Astrocyte (in vitro differentiated cells and primary cell): ENCODE measurements around the gene GTF3C1. TPM values are rescaled to one million over a fixed set of nuclear protein-coding genes. Genes with fewer than 3 reads are reported as not detected.

ENCODE experiments used
- DNase-seq: peaks from one replicate; pipeline ENCODE4 v3.0.0-alpha.2; 2010; ENCODE audit warnings: low read depth
- FAIRE-seq: peaks from 2 replicates; lab custom pipeline; 2011; peaks lifted over from hg19 to GRCh38; lab: Jason Lieb, UNC
- H2AFZ ChIP-seq: 2 replicates; pipeline ENCODE4 v1.6.0; 2012; ENCODE audit warnings: low read depth, low read length, inconsistent platforms
- H3K27ac ChIP-seq: 2 replicates; pipeline ENCODE4 v1.5.1; 2011; ENCODE audit warnings: low read depth, low read length, inconsistent platforms
- H3K27me3 ChIP-seq: 2 replicates; pipeline ENCODE4 v1.6.0; 2011; ENCODE audit warnings: low read length, inconsistent platforms; ENCODE audit not compliant: insufficient read depth
- H3K36me3 ChIP-seq: 2 replicates; pipeline ENCODE4 v1.5.1; 2011; ENCODE audit warnings: low read length, inconsistent platforms; ENCODE audit not compliant: insufficient read depth
- H3K4me1 ChIP-seq: 2 replicates; pipeline ENCODE4 v1.5.1; 2011; ENCODE audit warnings: low read length, inconsistent platforms; ENCODE audit not compliant: insufficient read depth
- H3K4me2 ChIP-seq: 2 replicates; pipeline ENCODE4 v1.6.0; 2012; ENCODE audit warnings: low read length, inconsistent platforms
- H3K4me3 ChIP-seq: 2 replicates; pipeline ENCODE4 v1.5.1; 2011; ENCODE audit warnings: low read depth, mild to moderate bottlenecking, low read length, inconsistent platforms; ENCODE audit not compliant: insufficient read depth
- H3K79me2 ChIP-seq: 2 replicates; pipeline ENCODE4 v1.6.0; 2012; ENCODE audit warnings: mild to moderate bottlenecking, low read length, inconsistent platforms; ENCODE audit not compliant: insufficient read depth
- H3K9ac ChIP-seq: 2 replicates; pipeline ENCODE4 v1.6.0; 2012; ENCODE audit warnings: mild to moderate bottlenecking, low read length, inconsistent platforms
- H3K9me3 ChIP-seq: 2 replicates; pipeline ENCODE4 v1.5.1; 2012; ENCODE audit warnings: low read depth, mild to moderate bottlenecking, low read length, inconsistent platforms; ENCODE audit not compliant: insufficient read depth
- H4K20me1 ChIP-seq: 2 replicates; pipeline ENCODE4 v1.6.0; 2012; ENCODE audit warnings: low read length, inconsistent platforms; ENCODE audit not compliant: insufficient read depth
- H3K27ac Mint-ChIP-seq: one replicate; pipeline ENCODE4 v1.8.0; 2021; ENCODE audit warnings: mild to moderate bottlenecking, mixed read lengths; ENCODE audit not compliant: unreplicated experiment
- H3K27me3 Mint-ChIP-seq: one replicate; pipeline ENCODE4 v1.8.0; 2021; ENCODE audit warnings: low read depth, mixed read lengths; ENCODE audit not compliant: unreplicated experiment
- H3K36me3 Mint-ChIP-seq: one replicate; pipeline ENCODE4 v1.8.0; 2021; ENCODE audit warnings: low read depth, mixed read lengths; ENCODE audit not compliant: unreplicated experiment
- H3K4me1 Mint-ChIP-seq: one replicate; pipeline ENCODE4 v1.8.0; 2021; ENCODE audit warnings: low read depth, mixed read lengths; ENCODE audit not compliant: unreplicated experiment
- H3K4me3 Mint-ChIP-seq: one replicate; pipeline ENCODE4 v1.8.0; 2021; ENCODE audit warnings: mild to moderate bottlenecking, moderate library complexity, mixed read lengths; ENCODE audit not compliant: unreplicated experiment
- H3K9me3 Mint-ChIP-seq: one replicate; pipeline ENCODE4 v1.8.0; 2021; ENCODE audit warnings: mild to moderate bottlenecking, mixed read lengths; ENCODE audit not compliant: unreplicated experiment
- CTCF ChIP-seq: IDR thresholded peaks from 2 replicates; pipeline ENCODE4 v1.5.1; 2011; ENCODE audit warnings: low read depth, mild to moderate bottlenecking, inconsistent platforms, low read length, moderate library complexity; ENCODE audit not compliant: insufficient read depth
- EZH2 ChIP-seq: IDR thresholded peaks from 2 replicates; pipeline ENCODE4 v1.6.1; 2012; ENCODE audit warnings: mild to moderate bottlenecking, low read length, inconsistent platforms; ENCODE audit not compliant: insufficient read depth
- total RNA-seq: library from RNA; stranded (reverse); gene quantifications from 2 replicates; pipeline ENCODE4 v1.2.1, GENCODE V29; 2021

The GTF3C1 gene
- total RNA-seq, 1 donor from 2014 or later = 103 TPM

DNA sequence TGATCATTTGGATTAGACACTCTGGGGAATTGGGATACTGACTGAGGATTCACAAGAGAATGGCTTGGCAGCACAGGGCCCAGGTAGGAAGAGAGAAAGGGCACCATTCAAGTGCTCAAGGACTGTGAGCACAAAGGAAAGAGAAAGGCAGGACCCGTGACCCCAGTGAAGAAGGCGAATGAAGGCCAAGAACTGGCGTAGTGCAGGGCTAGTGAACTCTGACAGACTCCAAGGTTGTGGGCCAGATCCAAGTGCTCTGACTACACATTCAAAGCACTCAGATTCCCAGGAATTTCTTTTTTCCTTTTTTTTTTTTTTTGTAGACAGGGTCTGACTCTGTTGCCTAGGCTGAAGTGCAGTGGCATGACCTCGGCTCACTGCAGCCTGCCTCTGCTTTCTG lies 5.0 kb downstream of the GTF3C1 start:
- Histone ChIP-seq H3K4me3 (no peak overlapping the region), H4K20me1 (peaks cover 83% of the 10 kb centered on the region), H2AFZ (no peak overlapping the region), H3K4me1 (peaks cover 21% of the 10 kb centered on the region), H3K4me2 (no peak overlapping the region), H3K36me3 (peaks cover 47% of the 10 kb centered on the region), H3K9ac (no peak overlapping the region), H3K9me3 (no peaks in the 10 kb centered on the region), H3K27ac (no peak overlapping the region), H3K79me2 (peaks cover 51% of the 10 kb centered on the region), H3K27me3 (no peaks in the 10 kb centered on the region)
- TF ChIP-seq EZH2 = no peak
- TF ChIP-seq CTCF = no peak
- Mint-ChIP-seq H3K36me3 (peaks cover 22% of the 10 kb centered on the region), H3K27me3 (no peaks in the 10 kb centered on the region), H3K4me1 (peaks cover 21% of the 10 kb centered on the region), H3K9me3 (no peaks in the 10 kb centered on the region), H3K27ac (no peak overlapping the region), H3K4me3 (no peak overlapping the region)
- FAIRE-seq = no peak
- DNase-seq = no peak

DNA sequence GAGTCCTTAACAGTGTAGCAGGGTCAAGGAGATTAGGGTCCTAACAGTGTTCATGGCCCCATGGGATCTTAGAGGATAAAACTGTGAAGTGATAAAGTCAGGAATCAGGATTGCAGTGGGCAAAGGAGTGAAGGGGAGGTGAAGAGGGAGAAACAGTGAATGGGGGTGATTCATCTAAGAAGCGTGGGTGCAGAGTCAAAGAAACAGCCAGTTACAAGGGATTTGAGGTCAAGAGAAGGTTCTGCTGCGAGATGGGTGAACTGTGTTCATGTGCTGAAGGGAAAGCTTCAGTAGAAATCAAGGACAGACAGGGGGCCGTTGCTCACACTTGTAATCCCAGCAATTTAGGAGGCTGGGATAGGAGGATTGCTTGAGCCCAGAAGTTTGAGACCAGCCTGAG lies 5.9 kb downstream of the GTF3C1 start:
- peaks cover 44% of the 10 kb centered on the region for H3K79me2 ChIP-seq
- TF ChIP-seq EZH2 (no peak), CTCF (no peak)
- no peaks in the 10 kb centered on the region for H3K9me3 ChIP-seq
- Mint-ChIP-seq H3K27ac (no peak overlapping the region), H3K4me3 (no peak overlapping the region), H3K36me3 (peaks cover 30% of the 10 kb centered on the region), H3K27me3 (no peaks in the 10 kb centered on the region), H3K4me1 (peaks cover 24% of the 10 kb centered on the region), H3K9me3 (no peaks in the 10 kb centered on the region)
- H2AFZ ChIP-seq = no peak overlapping the region
- no peak overlapping the region for H3K4me2 ChIP-seq
- H3K27ac ChIP-seq = no peak overlapping the region
- no peak overlapping the region for H3K4me3 ChIP-seq
- FAIRE-seq (no peak), DNase-seq (no peak)
- H3K36me3 ChIP-seq = peaks cover 55% of the 10 kb centered on the region
- no peaks in the 10 kb centered on the region for H3K27me3 ChIP-seq
- H3K9ac ChIP-seq = no peak overlapping the region
- H3K4me1 ChIP-seq = peaks cover 20% of the 10 kb centered on the region
- H4K20me1 ChIP-seq = peaks cover 86% of the 10 kb centered on the region

DNA sequence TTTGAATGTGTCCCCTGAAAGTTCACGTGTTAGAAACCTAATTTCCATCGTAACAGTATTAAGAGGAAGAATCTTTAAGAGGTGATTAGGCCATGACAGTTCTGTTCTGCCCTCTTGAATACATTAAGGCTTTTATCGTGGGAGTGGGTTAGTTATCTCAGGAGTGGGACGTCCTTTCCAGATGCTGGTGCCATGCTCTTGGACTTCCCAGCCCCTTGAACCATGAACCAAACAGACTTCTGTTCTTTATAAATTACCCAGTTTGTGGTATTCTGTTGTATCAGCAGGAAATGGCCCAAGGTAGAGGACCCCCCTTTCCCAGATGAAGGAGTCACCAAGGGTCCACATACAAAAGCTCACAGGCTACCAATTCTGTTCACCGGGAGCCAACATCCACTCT lies 10.1 kb downstream of the GTF3C1 start:
- H3K36me3 ChIP-seq = peaks cover 69% of the 10 kb centered on the region

More for the DNA sequence above, 10.1 kb downstream of the GTF3C1 start:
- Histone ChIP-seq H2AFZ (no peak overlapping the region), H4K20me1 (peaks cover 63% of the 10 kb centered on the region), H3K4me1 (no peaks in the 10 kb centered on the region), H3K4me2 (no peak overlapping the region), H3K9ac (no peak overlapping the region), H3K9me3 (no peaks in the 10 kb centered on the region), H3K27me3 (no peaks in the 10 kb centered on the region), H3K27ac (no peak overlapping the region), H3K4me3 (no peak overlapping the region), H3K79me2 (peaks cover 4% of the 10 kb centered on the region)
- H3K36me3 Mint-ChIP-seq = peaks cover 37% of the 10 kb centered on the region
- H3K4me3 Mint-ChIP-seq = no peak overlapping the region
- no peaks in the 10 kb centered on the region for H3K27me3 Mint-ChIP-seq
- H3K27ac Mint-ChIP-seq = no peak overlapping the region
- FAIRE-seq = no peak
- DNase-seq = no peak
- H3K4me1 Mint-ChIP-seq = peaks cover 11% of the 10 kb centered on the region
- H3K9me3 Mint-ChIP-seq = no peaks in the 10 kb centered on the region
- TF ChIP-seq EZH2 (no peak), CTCF (no peak)
